ENCODE data around the gene PACS2.

DNA sequence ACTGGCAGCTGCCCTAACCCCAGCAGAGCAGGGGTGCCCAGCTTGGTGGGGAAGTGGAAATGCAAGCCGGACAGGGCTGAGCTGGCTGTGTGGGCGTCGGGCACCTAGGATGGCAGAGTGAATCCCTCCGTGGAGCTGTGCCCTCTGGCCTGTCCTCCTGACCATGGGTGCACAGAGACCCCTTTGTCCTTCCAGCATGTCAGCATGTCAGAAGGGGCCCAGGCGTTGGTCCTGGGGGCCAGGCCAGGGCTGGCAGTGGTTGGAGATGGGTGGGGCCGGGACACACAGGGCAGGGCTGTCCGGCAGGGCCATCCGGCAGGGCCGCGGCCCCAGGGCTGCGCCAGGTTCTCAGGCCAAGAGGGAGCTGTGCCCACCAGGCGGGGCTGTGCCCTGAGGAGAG, 75.0 kb downstream of the PACS2 start:
- TF ChIP-seq, protein P1, sequence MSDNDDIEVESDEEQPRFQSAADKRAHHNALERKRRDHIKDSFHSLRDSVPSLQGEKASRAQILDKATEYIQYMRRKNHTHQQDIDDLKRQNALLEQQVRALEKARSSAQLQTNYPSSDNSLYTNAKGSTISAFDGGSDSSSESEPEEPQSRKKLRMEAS (IDR thresholded peaks at IDR 0.05; ENCODE audit: low read depth, low read length) = no peak
- TF ChIP-seq, protein P2, sequence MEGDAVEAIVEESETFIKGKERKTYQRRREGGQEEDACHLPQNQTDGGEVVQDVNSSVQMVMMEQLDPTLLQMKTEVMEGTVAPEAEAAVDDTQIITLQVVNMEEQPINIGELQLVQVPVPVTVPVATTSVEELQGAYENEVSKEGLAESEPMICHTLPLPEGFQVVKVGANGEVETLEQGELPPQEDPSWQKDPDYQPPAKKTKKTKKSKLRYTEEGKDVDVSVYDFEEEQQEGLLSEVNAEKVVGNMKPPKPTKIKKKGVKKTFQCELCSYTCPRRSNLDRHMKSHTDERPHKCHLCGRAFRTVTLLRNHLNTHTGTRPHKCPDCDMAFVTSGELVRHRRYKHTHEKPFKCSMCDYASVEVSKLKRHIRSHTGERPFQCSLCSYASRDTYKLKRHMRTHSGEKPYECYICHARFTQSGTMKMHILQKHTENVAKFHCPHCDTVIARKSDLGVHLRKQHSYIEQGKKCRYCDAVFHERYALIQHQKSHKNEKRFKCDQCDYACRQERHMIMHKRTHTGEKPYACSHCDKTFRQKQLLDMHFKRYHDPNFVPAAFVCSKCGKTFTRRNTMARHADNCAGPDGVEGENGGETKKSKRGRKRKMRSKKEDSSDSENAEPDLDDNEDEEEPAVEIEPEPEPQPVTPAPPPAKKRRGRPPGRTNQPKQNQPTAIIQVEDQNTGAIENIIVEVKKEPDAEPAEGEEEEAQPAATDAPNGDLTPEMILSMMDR (IDR thresholded peaks at IDR 0.05; ENCODE audit: low read depth, low read length) = no peak
- no peak for TF ChIP-seq POLR2A (IDR thresholded peaks at IDR 0.05; ENCODE audit: extremely low read depth, insufficient read length)
